A549 (cell line): ENCODE measurements around the gene TPM1.

ENCODE experiments used
- CBX8 ChIP-seq: fragments of 200-600 bp; sonication (generic); IDR thresholded peaks from 2 replicates; pipeline ENCODE4 v1.6.1; 2016
- CEBPB ChIP-seq, 2 experiments: fragments of >200 bp in 1 of 2; sonication (Bioruptor Twin) in 1 of 2; formaldehyde crosslinking in 1 of 2; IDR thresholded peaks; 2 replicates each; pipeline ENCODE4 v1.6.1; 2012 to 2016
- EP300 ChIP-seq, 2 experiments: fragments of >200 bp; sonication (Bioruptor Twin); formaldehyde crosslinking; IDR thresholded peaks; 2 replicates in 1 of 2; 3 replicates in 1 of 2; pipeline ENCODE4 v1.6.1; 2016 to 2017
- HDAC2 ChIP-seq: fragments of 200-600 bp; sonication (generic); IDR thresholded peaks from 2 replicates; pipeline ENCODE4 v1.6.1; 2016
- MAFK ChIP-seq: fragments of 450-650 bp; IDR thresholded peaks from 2 replicates; pipeline ENCODE4 v1.6.1; 2014; ENCODE audit not compliant: partially characterized antibody
- NR3C1 ChIP-seq: fragments of >200 bp; sonication (Bioruptor Twin); formaldehyde crosslinking; IDR thresholded peaks from 3 replicates; pipeline ENCODE4 v1.6.1; 2017
- POLR2A ChIP-seq: IDR thresholded peaks from 2 replicates; pipeline ENCODE4 v1.6.1; 2012; ENCODE audit warnings: mild to moderate bottlenecking, low read length
- RARB ChIP-seq: fragments of 250-450 bp; sonication (Bioruptor Pico); IDR thresholded peaks from 2 replicates; pipeline ENCODE4 v1.8.0; 2021; ENCODE audit warnings: mild to moderate bottlenecking, moderate library complexity
- RCOR1 ChIP-seq: fragments of 150-350 bp; IDR thresholded peaks from 2 replicates; pipeline ENCODE4 v1.6.1; 2014; ENCODE audit warnings: antibody characterized with exemption, low read length, low read depth
- SMC3 ChIP-seq: fragments of >200 bp; sonication (Bioruptor Twin); formaldehyde crosslinking; IDR thresholded peaks from 3 replicates; pipeline ENCODE4 v1.6.1; 2018; ENCODE audit warnings: inconsistent platforms
- SREBF2 ChIP-seq: fragments of 450-650 bp; IDR thresholded peaks from 2 replicates; pipeline ENCODE4 v1.6.1; 2014; ENCODE audit warnings: mild to moderate bottlenecking, moderate library complexity
- TF ChIP-seq, protein P1 (sequence below): fragments of 450-650 bp; IDR thresholded peaks from 2 replicates; pipeline ENCODE4 v1.6.1; 2014; ENCODE audit warnings: antibody characterized with exemption
- TF ChIP-seq, protein P2 (sequence below): fragments of >200 bp; sonication (Bioruptor Twin); formaldehyde crosslinking; IDR thresholded peaks from 3 replicates; pipeline ENCODE4 v1.5.1; 2016
- TF ChIP-seq, protein P3 (sequence below): fragments of 150-350 bp; IDR thresholded peaks from 2 replicates; pipeline ENCODE4 v1.6.1; 2014; ENCODE audit warnings: low read depth, mild to moderate bottlenecking, low read length

DNA sequence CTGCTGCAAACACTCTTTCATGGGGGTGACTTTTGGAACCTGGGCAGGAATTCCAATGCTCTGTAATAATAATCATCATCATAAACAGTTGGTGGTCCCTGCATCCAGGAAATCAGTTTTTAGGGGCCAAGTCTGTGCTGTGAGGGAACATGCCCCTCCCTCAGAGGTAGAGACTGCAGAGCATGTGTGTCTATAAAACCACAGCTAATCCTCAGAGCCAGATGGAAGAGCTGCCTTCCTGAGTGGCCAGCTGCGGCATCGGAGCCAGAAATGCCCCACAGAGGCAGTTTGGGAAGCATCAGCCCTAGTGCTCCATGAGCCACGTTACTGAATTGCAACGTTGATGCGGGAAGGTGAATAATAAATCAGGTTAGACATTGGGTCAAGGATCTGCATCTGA is 12.9 kb upstream of the TPM1 start:
- TF ChIP-seq, protein P1, sequence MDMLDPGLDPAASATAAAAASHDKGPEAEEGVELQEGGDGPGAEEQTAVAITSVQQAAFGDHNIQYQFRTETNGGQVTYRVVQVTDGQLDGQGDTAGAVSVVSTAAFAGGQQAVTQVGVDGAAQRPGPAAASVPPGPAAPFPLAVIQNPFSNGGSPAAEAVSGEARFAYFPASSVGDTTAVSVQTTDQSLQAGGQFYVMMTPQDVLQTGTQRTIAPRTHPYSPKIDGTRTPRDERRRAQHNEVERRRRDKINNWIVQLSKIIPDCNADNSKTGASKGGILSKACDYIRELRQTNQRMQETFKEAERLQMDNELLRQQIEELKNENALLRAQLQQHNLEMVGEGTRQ, result no peak
- TF ChIP-seq, protein P2, sequence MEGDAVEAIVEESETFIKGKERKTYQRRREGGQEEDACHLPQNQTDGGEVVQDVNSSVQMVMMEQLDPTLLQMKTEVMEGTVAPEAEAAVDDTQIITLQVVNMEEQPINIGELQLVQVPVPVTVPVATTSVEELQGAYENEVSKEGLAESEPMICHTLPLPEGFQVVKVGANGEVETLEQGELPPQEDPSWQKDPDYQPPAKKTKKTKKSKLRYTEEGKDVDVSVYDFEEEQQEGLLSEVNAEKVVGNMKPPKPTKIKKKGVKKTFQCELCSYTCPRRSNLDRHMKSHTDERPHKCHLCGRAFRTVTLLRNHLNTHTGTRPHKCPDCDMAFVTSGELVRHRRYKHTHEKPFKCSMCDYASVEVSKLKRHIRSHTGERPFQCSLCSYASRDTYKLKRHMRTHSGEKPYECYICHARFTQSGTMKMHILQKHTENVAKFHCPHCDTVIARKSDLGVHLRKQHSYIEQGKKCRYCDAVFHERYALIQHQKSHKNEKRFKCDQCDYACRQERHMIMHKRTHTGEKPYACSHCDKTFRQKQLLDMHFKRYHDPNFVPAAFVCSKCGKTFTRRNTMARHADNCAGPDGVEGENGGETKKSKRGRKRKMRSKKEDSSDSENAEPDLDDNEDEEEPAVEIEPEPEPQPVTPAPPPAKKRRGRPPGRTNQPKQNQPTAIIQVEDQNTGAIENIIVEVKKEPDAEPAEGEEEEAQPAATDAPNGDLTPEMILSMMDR, result no peak
- no peak for TF ChIP-seq MAFK
- TF ChIP-seq, protein P3, sequence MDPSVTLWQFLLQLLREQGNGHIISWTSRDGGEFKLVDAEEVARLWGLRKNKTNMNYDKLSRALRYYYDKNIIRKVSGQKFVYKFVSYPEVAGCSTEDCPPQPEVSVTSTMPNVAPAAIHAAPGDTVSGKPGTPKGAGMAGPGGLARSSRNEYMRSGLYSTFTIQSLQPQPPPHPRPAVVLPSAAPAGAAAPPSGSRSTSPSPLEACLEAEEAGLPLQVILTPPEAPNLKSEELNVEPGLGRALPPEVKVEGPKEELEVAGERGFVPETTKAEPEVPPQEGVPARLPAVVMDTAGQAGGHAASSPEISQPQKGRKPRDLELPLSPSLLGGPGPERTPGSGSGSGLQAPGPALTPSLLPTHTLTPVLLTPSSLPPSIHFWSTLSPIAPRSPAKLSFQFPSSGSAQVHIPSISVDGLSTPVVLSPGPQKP, result no peak
- no peak for TF ChIP-seq HDAC2
- no peak for TF ChIP-seq EP300 (IDR thresholded peaks at IDR 0.05)
- TF ChIP-seq SMC3, result no peak
- no peak for TF ChIP-seq CEBPB (IDR thresholded peaks at IDR 0.05)
- TF ChIP-seq NR3C1, result no peak
- TF ChIP-seq RARB (CRISPR knock-in tag), result no peak
- TF ChIP-seq POLR2A, result no peak
- no peak for TF ChIP-seq RCOR1
- no peak for TF ChIP-seq SREBF2
- no peak for TF ChIP-seq CBX8
